ENCODE results near the gene SPTBN1.

SPTBN1 gene

GRCh38 chr2:54523324-54523959 lies 67.3 kb downstream of the SPTBN1 start:
- Histone ChIP-seq H3K14ac (ENCODE audit: low read length) (no peak overlapping the region), H3K4ac (ENCODE audit: low read length) (no peak overlapping the region), H4K8ac (ENCODE audit: low read depth, low read length) (no peak overlapping the region), H3K23ac (ENCODE audit: low read depth, low read length, poor library complexity) (no peak overlapping the region), H4K91ac (ENCODE audit: low read depth, low read length, poor library complexity) (no peak overlapping the region), H3K27ac (replicated peaks; ENCODE audit: low read length) (no peak overlapping the region), H3K18ac (ENCODE audit: low read length) (no peak overlapping the region), H2BK120ac (ENCODE audit: low read depth, low read length) (no peak overlapping the region), H2AK5ac (ENCODE audit: low read depth, low read length) (no peak overlapping the region), H3K36me3 (replicated peaks in 1 of 2; ENCODE audit: control insufficient read depth in 2 of 2, insufficient read depth in 2 of 2, low read length in 2 of 2) (peaks cover 2 to 23% of the 10 kb centered on the region in 2 donors), H2BK5ac (ENCODE audit: low read length) (no peak overlapping the region), H3K4me2 (ENCODE audit: insufficient read depth, low read length, poor library complexity, severe bottlenecking) (no peak overlapping the region), H3K9ac (ENCODE audit: low read depth, low read length, poor library complexity) (no peak overlapping the region), H2BK12ac (ENCODE audit: low read length) (no peak overlapping the region), H2BK15ac (ENCODE audit: low read length) (no peak overlapping the region), H3K4me3 (ENCODE audit: low read length in 2 of 2) (no peak overlapping the region), H3K9me3 (replicated peaks in 1 of 2; ENCODE audit: control insufficient read depth in 2 of 2, insufficient read depth in 1 of 2, low read depth in 1 of 2, low read length in 2 of 2) (no peaks in the 10 kb centered on the region), H3K4me1 (ENCODE audit: control insufficient read depth in 2 of 2, insufficient read depth in 1 of 2, low read depth in 1 of 2, low read length in 2 of 2) (peaks cover 0 to 15% of the 10 kb centered on the region in 2 donors), H3K79me1 (ENCODE audit: low read depth, low read length) (no peaks in the 10 kb centered on the region), H2AFZ (ENCODE audit: low read length) (no peak overlapping the region), H3K27me3 (ENCODE audit: control insufficient read depth in 3 of 3, insufficient read depth in 3 of 3, low read depth in 1 of 3, low read length in 3 of 3) (no peaks in the 10 kb centered on the region)
- DNase-seq (ENCODE audit: low spot score) = no peak
- WGBS, 2 donors (ENCODE audit: extremely low coverage in 2 of 2, insufficient read length in 2 of 2, insufficient replicate concordance in 1 of 2) = no CpG with 5 or more reads among the region's 4 CpGs

GRCh38 chr2:54524226-54524991 lies 68.3 kb downstream of the SPTBN1 start:
- H3K23ac ChIP-seq (ENCODE audit: low read depth, low read length, poor library complexity) = no peak overlapping the region
- no peak overlapping the region for H2BK5ac ChIP-seq (ENCODE audit: low read length)
- H3K27ac ChIP-seq (replicated peaks; ENCODE audit: low read length) = no peak overlapping the region
- DNase-seq (ENCODE audit: low spot score) = no peak
- no peaks in the 10 kb centered on the region for H3K27me3 ChIP-seq (ENCODE audit: control insufficient read depth in 3 of 3, insufficient read depth in 3 of 3, low read depth in 1 of 3, low read length in 3 of 3)
- H2BK15ac ChIP-seq (ENCODE audit: low read length) = no peak overlapping the region
- H4K8ac ChIP-seq (ENCODE audit: low read depth, low read length) = no peak overlapping the region
- peaks cover 0 to 10% of the 10 kb centered on the region in 2 donors for H3K4me1 ChIP-seq (ENCODE audit: control insufficient read depth in 2 of 2, insufficient read depth in 1 of 2, low read depth in 1 of 2, low read length in 2 of 2)
- H3K18ac ChIP-seq (ENCODE audit: low read length) = no peak overlapping the region
- no peaks in the 10 kb centered on the region for H3K9me3 ChIP-seq (replicated peaks in 1 of 2; ENCODE audit: control insufficient read depth in 2 of 2, insufficient read depth in 1 of 2, low read depth in 1 of 2, low read length in 2 of 2)
- no peak overlapping the region for H2AK5ac ChIP-seq (ENCODE audit: low read depth, low read length)
- H2BK12ac ChIP-seq (ENCODE audit: low read length) = no peak overlapping the region
- H3K14ac ChIP-seq (ENCODE audit: low read length) = no peak overlapping the region
- no peak overlapping the region for H3K4ac ChIP-seq (ENCODE audit: low read length)
- no peaks in the 10 kb centered on the region for H3K79me1 ChIP-seq (ENCODE audit: low read depth, low read length)
- H4K91ac ChIP-seq (ENCODE audit: low read depth, low read length, poor library complexity) = no peak overlapping the region
- no peak overlapping the region for H2BK120ac ChIP-seq (ENCODE audit: low read depth, low read length)
- H3K36me3 ChIP-seq (replicated peaks in 1 of 2; ENCODE audit: control insufficient read depth in 2 of 2, insufficient read depth in 2 of 2, low read length in 2 of 2) = peaks cover 3 to 32% of the 10 kb centered on the region in 2 donors
- no CpG with 5 or more reads among the region's 13 CpGs for WGBS, 2 donors (ENCODE audit: extremely low coverage in 2 of 2, insufficient read length in 2 of 2, insufficient replicate concordance in 1 of 2)
- H3K4me3 ChIP-seq (ENCODE audit: low read length in 2 of 2) = no peak overlapping the region
- H2AFZ ChIP-seq (ENCODE audit: low read length) = no peak overlapping the region
- H3K4me2 ChIP-seq (ENCODE audit: insufficient read depth, low read length, poor library complexity, severe bottlenecking) = no peak overlapping the region
- no peak overlapping the region for H3K9ac ChIP-seq (ENCODE audit: low read depth, low read length, poor library complexity)

GRCh38 chr2:54525321-54525720 lies 69.2 kb downstream of the SPTBN1 start:
- Histone ChIP-seq H2BK120ac (ENCODE audit: low read depth, low read length) (no peak overlapping the region), H3K4me2 (ENCODE audit: insufficient read depth, low read length, poor library complexity, severe bottlenecking) (no peak overlapping the region), H3K79me1 (ENCODE audit: low read depth, low read length) (no peaks in the 10 kb centered on the region), H3K14ac (ENCODE audit: low read length) (no peak overlapping the region), H3K4ac (ENCODE audit: low read length) (no peak overlapping the region), H4K8ac (ENCODE audit: low read depth, low read length) (no peak overlapping the region), H3K27me3 (ENCODE audit: control insufficient read depth in 3 of 3, insufficient read depth in 3 of 3, low read depth in 1 of 3, low read length in 3 of 3) (no peaks in the 10 kb centered on the region), H3K27ac (replicated peaks; ENCODE audit: low read length) (no peak overlapping the region), H2BK15ac (ENCODE audit: low read length) (no peak overlapping the region), H4K91ac (ENCODE audit: low read depth, low read length, poor library complexity) (no peak overlapping the region), H2AK5ac (ENCODE audit: low read depth, low read length) (no peak overlapping the region), H3K23ac (ENCODE audit: low read depth, low read length, poor library complexity) (no peak overlapping the region), H3K4me3 (ENCODE audit: low read length in 2 of 2) (no peak overlapping the region), H2BK5ac (ENCODE audit: low read length) (no peak overlapping the region), H3K4me1 (ENCODE audit: control insufficient read depth in 2 of 2, insufficient read depth in 1 of 2, low read depth in 1 of 2, low read length in 2 of 2) (peaks cover 0 to 4% of the 10 kb centered on the region in 2 donors), H3K9me3 (replicated peaks in 1 of 2; ENCODE audit: control insufficient read depth in 2 of 2, insufficient read depth in 1 of 2, low read depth in 1 of 2, low read length in 2 of 2) (no peaks in the 10 kb centered on the region), H2BK12ac (ENCODE audit: low read length) (no peak overlapping the region), H3K36me3 (replicated peaks in 1 of 2; ENCODE audit: control insufficient read depth in 2 of 2, insufficient read depth in 2 of 2, low read length in 2 of 2) (peaks cover 3 to 34% of the 10 kb centered on the region in 2 donors), H3K9ac (ENCODE audit: low read depth, low read length, poor library complexity) (no peak overlapping the region), H2AFZ (ENCODE audit: low read length) (no peak overlapping the region), H3K18ac (ENCODE audit: low read length) (no peak overlapping the region)
- DNase-seq (ENCODE audit: low spot score) = no peak
- WGBS, 2 donors (ENCODE audit: extremely low coverage in 2 of 2, insufficient read length in 2 of 2, insufficient replicate concordance in 1 of 2) = no CpG with 5 or more reads among the region's 9 CpGs

- H2BK120ac ChIP-seq (ENCODE audit: low read depth, low read length) = no peak overlapping the region
- H3K4me1 ChIP-seq (ENCODE audit: control insufficient read depth in 2 of 2, insufficient read depth in 1 of 2, low read depth in 1 of 2, low read length in 2 of 2) = no peaks in the 10 kb centered on the region
- no peak overlapping the region for H3K4me2 ChIP-seq (ENCODE audit: insufficient read depth, low read length, poor library complexity, severe bottlenecking)
- H4K8ac ChIP-seq (ENCODE audit: low read depth, low read length) = no peak overlapping the region
- H3K27ac ChIP-seq (replicated peaks; ENCODE audit: low read length) = no peak overlapping the region
- no peak overlapping the region for H3K18ac ChIP-seq (ENCODE audit: low read length)
- H3K4me3 ChIP-seq (ENCODE audit: low read length in 2 of 2) = no peak overlapping the region
- H2BK15ac ChIP-seq (ENCODE audit: low read length) = no peak overlapping the region
- DNase-seq (ENCODE audit: low spot score) = no peak
- no peaks in the 10 kb centered on the region for H3K79me1 ChIP-seq (ENCODE audit: low read depth, low read length)
- peaks cover 3 to 34% of the 10 kb centered on the region in 2 donors for H3K36me3 ChIP-seq (replicated peaks in 1 of 2; ENCODE audit: control insufficient read depth in 2 of 2, insufficient read depth in 2 of 2, low read length in 2 of 2)
- no peak overlapping the region for H3K9ac ChIP-seq (ENCODE audit: low read depth, low read length, poor library complexity)
- no peaks in the 10 kb centered on the region for H3K27me3 ChIP-seq (ENCODE audit: control insufficient read depth in 3 of 3, insufficient read depth in 3 of 3, low read depth in 1 of 3, low read length in 3 of 3)
- no peak overlapping the region for H2BK5ac ChIP-seq (ENCODE audit: low read length)
- no peak overlapping the region for H3K4ac ChIP-seq (ENCODE audit: low read length)
- H3K23ac ChIP-seq (ENCODE audit: low read depth, low read length, poor library complexity) = no peak overlapping the region
- H2BK12ac ChIP-seq (ENCODE audit: low read length) = no peak overlapping the region
- H2AFZ ChIP-seq (ENCODE audit: low read length) = no peak overlapping the region
- H4K91ac ChIP-seq (ENCODE audit: low read depth, low read length, poor library complexity) = no peak overlapping the region
- no peaks in the 10 kb centered on the region for H3K9me3 ChIP-seq (replicated peaks in 1 of 2; ENCODE audit: control insufficient read depth in 2 of 2, insufficient read depth in 1 of 2, low read depth in 1 of 2, low read length in 2 of 2)
- H2AK5ac ChIP-seq (ENCODE audit: low read depth, low read length) = no peak overlapping the region
- no peak overlapping the region for H3K14ac ChIP-seq (ENCODE audit: low read length)
- no CpG with 5 or more reads among the region's 12 CpGs for WGBS, 2 donors (ENCODE audit: extremely low coverage in 2 of 2, insufficient read length in 2 of 2, insufficient replicate concordance in 1 of 2)
Observed at GRCh38 chr2:54526226-54526879, 70.2 kb downstream of the SPTBN1 start.
